Ovary (tissue), 9 donors: ENCODE results near the gene CTBP1. TPM values are rescaled to one million over a fixed set of nuclear protein-coding genes. Genes with fewer than 3 reads are reported as not detected.

ENCODE experiments used
- DNase-seq, 5 donors: peaks; one replicate each; pipeline ENCODE4 v3.0.0-alpha.2; 2019 to 2020
- H3K27ac ChIP-seq, 2 donors: fragments of 200-600 bp; one replicate each; pipeline versions ENCODE4 v1.5.1 to v1.8.0; 2019 to 2022
- H3K27me3 ChIP-seq: fragments of 200-600 bp; one replicate; pipeline ENCODE4 v1.8.0; 2022
- H3K36me3 ChIP-seq: fragments of 200-600 bp; sonication (generic); one replicate; pipeline ENCODE4 v1.5.1; 2019
- H3K4me1 ChIP-seq: one replicate; pipeline ENCODE4 v1.8.1; 2013; ENCODE audit warnings: mild to moderate bottlenecking, moderate library complexity; ENCODE audit not compliant: insufficient read depth
- H3K4me3 ChIP-seq: fragments of 200-600 bp; sonication (generic); one replicate; pipeline ENCODE4 v1.5.1; 2017
- H3K9me3 ChIP-seq, 2 donors: fragments of 200-600 bp in 1 of 2; sonication (generic) in 1 of 2; one replicate each; pipeline versions ENCODE4 v1.5.1 to v1.8.1; 2013 to 2019; ENCODE audit warnings: mild to moderate bottlenecking in 1 of 2, moderate library complexity in 1 of 2
- CTCF ChIP-seq, 3 donors: fragments of 450-650 bp in 2 of 3; fragments of 200-600 bp in 1 of 3; IDR thresholded peaks; one replicate each; pipeline versions ENCODE4 v1.5.1 to v1.8.0; 2016 to 2022; ENCODE audit warnings: antibody characterized with exemption in 3 of 3, mild to moderate bottlenecking in 1 of 3
- EP300 ChIP-seq: sonication (generic); formaldehyde crosslinking; IDR thresholded peaks from one replicate; pipeline ENCODE4 v1.6.1; 2017; ENCODE audit warnings: antibody characterized with exemption
- POLR2A ChIP-seq: fragments of 450-650 bp; IDR thresholded peaks from one replicate; pipeline ENCODE4 v1.6.1; 2017; ENCODE audit warnings: antibody characterized with exemption, mild to moderate bottlenecking, moderate library complexity
- WGBS, 3 donors: extraction: QIAGEN DNeasy Blood & Tissue Kit in 1 of 3; methylation state at CpG; one replicate each; pipeline versions ENCODE4 v1.1.5 to v1.1.7; 2013 to 2017; 5-methylcytosine and 5-hydroxymethylcytosine counted together
- intact Hi-C, 4 donors: fragments of 100-400 bp; cut with DNase I; formaldehyde crosslinking; loops; one replicate each; pipeline versions ENCODE4 v1.11.0 to v1.15.1; 2022 to 2023
- polyA plus RNA-seq, 2 donors: library from polyadenylated mRNA; stranded (reverse); fragments of 200-250 nt in 1 of 2; fragments of 350-450 nt in 1 of 2; fragmentation: Illumina TruSeq in 1 of 2; extraction: RNeasy Lipid Tissue Mini Kit (QIAGEN cat#74804) in 1 of 2; gene quantifications; one replicate each; pipeline ENCODE4 v1.2.3, GENCODE V29; 2013 to 2014
- total RNA-seq, 7 donors: library from RNA; depleted of rRNA in 2 of 7; stranded (reverse); fragments of >200 nt in 2 of 7; fragmentation: NEBNext Ultra II Directional in 3 of 7; extraction: Animal tissue kit (Norgen Biotek cat#: 25700) in 3 of 7; gene quantifications; one replicate each; pipeline versions ENCODE4 v1.1.0 to v1.2.4, GENCODE V29; 2016 to 2023
- donor health status: DM: no; HTN: no; CAD: no; lungs with moderate emphysema.
- donor health status: DM: no; HTN: no; CAD: no.
- donor health status: Bipolar disorder and iron deficiency.
- donor health status: DM: yes; HTN: yes; CAD: no.
- donor health status: DM: no; HTN: no; CAD: no.
- donor health status: DM: yes; HTN: yes; CAD: no.

CTBP1 gene
- total and polyA plus RNA-seq, 9 donors: 45.7 to 231 (median 141) TPM

- DNase-seq: peak in 4 of 5 donors; percentile 31 to 58 (median 46)
- Histone ChIP-seq H3K9me3 (no peaks in the 10 kb centered on the region), H3K36me3 (no peaks in the 10 kb centered on the region), H3K27ac (peak overlapping the region in 1 of 2 donors; percentile 66), H3K27me3 (no peaks in the 10 kb centered on the region), H3K4me1 (peaks cover 26% of the 10 kb centered on the region), H3K4me3 (no peak overlapping the region)
- TF ChIP-seq POLR2A (no peak), CTCF (IDR thresholded peaks at IDR 0.05) (no peak), EP300 (no peak)
- 33 to 47% (median 34%) methylated on average over 20 to 28 of the region's 28 CpGs for WGBS, 3 donors
- intact Hi-C loops: no loop called here
Observed at GRCh38 chr4:1193206-1194009, 55.5 kb downstream of the CTBP1 start.

GRCh38 chr4:1192493-1193205 is 56.3 kb downstream of the CTBP1 start:
- Histone ChIP-seq H3K4me3 (no peak overlapping the region), H3K4me1 (peaks cover 26% of the 10 kb centered on the region), H3K9me3 (no peaks in the 10 kb centered on the region), H3K27me3 (no peaks in the 10 kb centered on the region), H3K27ac (peak overlapping the region in 1 of 2 donors; percentile 66), H3K36me3 (no peaks in the 10 kb centered on the region)
- intact Hi-C loops: no loop called here
- DNase-seq: peak; percentile 20 to 51 (median 43)
- TF ChIP-seq POLR2A (no peak), EP300 (no peak), CTCF (IDR thresholded peaks at IDR 0.05) (no peak)
- 29 to 35% (median 29%) methylated on average over 13 of the region's 13 CpGs for WGBS, 3 donors

GRCh38 chr4:1192091-1192492 is 56.8 kb downstream of the CTBP1 start:
- peak; percentile 88 to 93 (median 92) for DNase-seq
- no peaks in the 10 kb centered on the region for H3K9me3 ChIP-seq
- TF ChIP-seq POLR2A (no peak), CTCF (IDR thresholded peaks at IDR 0.05) (no peak), EP300 (no peak)
- H3K36me3 ChIP-seq: no peaks in the 10 kb centered on the region
- peaks cover 26% of the 10 kb centered on the region for H3K4me1 ChIP-seq
- intact Hi-C loops: no loop called here
- no peaks in the 10 kb centered on the region for H3K27me3 ChIP-seq
- H3K27ac ChIP-seq: peak overlapping the region; percentile 23 to 66
- H3K4me3 ChIP-seq: no peak overlapping the region
- WGBS, 3 donors: 4 to 8% (median 5%) methylated on average over 4 of the region's 4 CpGs

GRCh38 chr4:1191621-1192020 is 57.3 kb downstream of the CTBP1 start:
- intact Hi-C loops: no loop called here

More at GRCh38 chr4:1191621-1192020, 57.3 kb downstream of the CTBP1 start:
- Histone ChIP-seq H3K36me3 (no peaks in the 10 kb centered on the region), H3K9me3 (no peaks in the 10 kb centered on the region), H3K4me3 (no peak overlapping the region), H3K27ac (peak overlapping the region; percentile 23 to 66), H3K27me3 (no peaks in the 10 kb centered on the region), H3K4me1 (peaks cover 26% of the 10 kb centered on the region)
- TF ChIP-seq POLR2A (no peak), CTCF (IDR thresholded peaks at IDR 0.05) (no peak), EP300 (no peak)
- WGBS, 3 donors: 67 to 80% (median 69%) methylated on average over 5 of the region's 5 CpGs
- DNase-seq: peak in 2 of 5 donors; percentile 24 to 33
